ENCODE results near the gene EGFLAM. TPM values are rescaled to one million over a fixed set of nuclear protein-coding genes. Genes with fewer than 3 reads are reported as not detected.

Gene EGFLAM
- total and polyA plus RNA-seq, 2 donors (not counting 1 experiment from before 2014, with no cell fraction given) = 0.33 to 20.0 TPM

DNA sequence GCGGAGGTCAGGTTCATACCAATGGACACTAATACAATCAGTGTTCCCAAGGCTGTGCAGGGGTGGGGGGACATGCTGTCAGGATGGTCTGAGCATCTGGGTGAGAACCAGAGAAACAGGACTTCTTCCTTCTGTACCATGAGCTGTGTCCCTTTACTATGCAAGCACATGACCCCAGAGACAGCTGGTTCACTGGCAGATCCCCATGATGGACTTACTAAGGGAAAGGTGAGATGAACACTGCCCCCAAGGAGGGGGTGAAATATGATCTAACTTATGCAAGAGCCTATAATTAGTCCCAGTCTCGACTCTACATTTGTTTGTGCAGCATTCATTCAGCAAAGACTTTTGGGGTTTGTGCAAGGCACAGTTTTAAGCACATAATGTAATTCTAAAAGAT, 206.7 kb downstream of the EGFLAM start:
- DNase-seq (ENCODE audit: low read depth in 2 of 2) = peak in 1 of 2 donors; percentile 85
- Histone ChIP-seq H4K20me1 (ENCODE audit: control insufficient read depth, extremely low read depth, insufficient read depth, low read length) (no peaks in the 10 kb centered on the region), H3K9ac (ENCODE audit: insufficient read depth, low read length) (no peak overlapping the region), H3K9me3 (ENCODE audit: control insufficient read depth, insufficient read depth, low read depth, low read length) (no peaks in the 10 kb centered on the region), H3K27me3 (ENCODE audit: control insufficient read depth, insufficient read depth, low read length) (no peaks in the 10 kb centered on the region), H2AFZ (ENCODE audit: low read length) (no peak overlapping the region), H3K4me2 (ENCODE audit: extremely low read depth, insufficient read depth, low read length) (peak overlapping the region; percentile 51), H3K4me1 (ENCODE audit: control insufficient read depth, extremely low read depth, insufficient read depth, low read length) (peaks cover 57% of the 10 kb centered on the region), H3K4me3 (replicated peaks in 1 of 4; ENCODE audit: control extremely low read depth in 1 of 4, insufficient read depth in 1 of 4, low read depth in 3 of 4, low read length in 4 of 4) (no peak overlapping the region), H3K79me2 (ENCODE audit: control insufficient read depth, insufficient read depth, low read length) (no peaks in the 10 kb centered on the region), H3K27ac (ENCODE audit: insufficient read depth, low read length) (peak overlapping the region; percentile 92), H3K36me3 (ENCODE audit: control insufficient read depth, insufficient read depth, low read length) (no peaks in the 10 kb centered on the region)
- TF ChIP-seq EZH2 (IDR thresholded peaks at IDR 0.05; ENCODE audit: low read length, missing control alignments) = no peak
- TF ChIP-seq, protein P1, sequence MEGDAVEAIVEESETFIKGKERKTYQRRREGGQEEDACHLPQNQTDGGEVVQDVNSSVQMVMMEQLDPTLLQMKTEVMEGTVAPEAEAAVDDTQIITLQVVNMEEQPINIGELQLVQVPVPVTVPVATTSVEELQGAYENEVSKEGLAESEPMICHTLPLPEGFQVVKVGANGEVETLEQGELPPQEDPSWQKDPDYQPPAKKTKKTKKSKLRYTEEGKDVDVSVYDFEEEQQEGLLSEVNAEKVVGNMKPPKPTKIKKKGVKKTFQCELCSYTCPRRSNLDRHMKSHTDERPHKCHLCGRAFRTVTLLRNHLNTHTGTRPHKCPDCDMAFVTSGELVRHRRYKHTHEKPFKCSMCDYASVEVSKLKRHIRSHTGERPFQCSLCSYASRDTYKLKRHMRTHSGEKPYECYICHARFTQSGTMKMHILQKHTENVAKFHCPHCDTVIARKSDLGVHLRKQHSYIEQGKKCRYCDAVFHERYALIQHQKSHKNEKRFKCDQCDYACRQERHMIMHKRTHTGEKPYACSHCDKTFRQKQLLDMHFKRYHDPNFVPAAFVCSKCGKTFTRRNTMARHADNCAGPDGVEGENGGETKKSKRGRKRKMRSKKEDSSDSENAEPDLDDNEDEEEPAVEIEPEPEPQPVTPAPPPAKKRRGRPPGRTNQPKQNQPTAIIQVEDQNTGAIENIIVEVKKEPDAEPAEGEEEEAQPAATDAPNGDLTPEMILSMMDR (conservative IDR thresholded peaks at IDR 0.05 in 1 of 2, IDR thresholded peaks at IDR 0.05 in 1 of 2; ENCODE audit: low read depth in 1 of 2, low read length in 2 of 2) = no peak

- H2AFZ ChIP-seq (ENCODE audit: low read length) = no peak overlapping the region
- no peaks in the 10 kb centered on the region for H3K79me2 ChIP-seq (ENCODE audit: control insufficient read depth, insufficient read depth, low read length)
- no peaks in the 10 kb centered on the region for H3K27me3 ChIP-seq (ENCODE audit: control insufficient read depth, insufficient read depth, low read length)
- no peak overlapping the region for H3K9ac ChIP-seq (ENCODE audit: insufficient read depth, low read length)
- TF ChIP-seq EZH2 (IDR thresholded peaks at IDR 0.05; ENCODE audit: low read length, missing control alignments) = no peak
- TF ChIP-seq, protein P1 (conservative IDR thresholded peaks at IDR 0.05 in 1 of 2, IDR thresholded peaks at IDR 0.05 in 1 of 2; ENCODE audit: low read depth in 1 of 2, low read length in 2 of 2) = no peak
- H3K4me2 ChIP-seq (ENCODE audit: extremely low read depth, insufficient read depth, low read length) = peak overlapping the region; percentile 51
- DNase-seq (ENCODE audit: low read depth in 2 of 2) = no peak
- H3K9me3 ChIP-seq (ENCODE audit: control insufficient read depth, insufficient read depth, low read depth, low read length) = no peaks in the 10 kb centered on the region
- H3K36me3 ChIP-seq (ENCODE audit: control insufficient read depth, insufficient read depth, low read length) = no peaks in the 10 kb centered on the region
- H3K27ac ChIP-seq (ENCODE audit: insufficient read depth, low read length) = peak overlapping the region; percentile 92
- H3K4me3 ChIP-seq (replicated peaks in 1 of 4; ENCODE audit: control extremely low read depth in 1 of 4, insufficient read depth in 1 of 4, low read depth in 3 of 4, low read length in 4 of 4) = no peak overlapping the region
- H3K4me1 ChIP-seq (ENCODE audit: control insufficient read depth, extremely low read depth, insufficient read depth, low read length) = peaks cover 57% of the 10 kb centered on the region
- no peaks in the 10 kb centered on the region for H4K20me1 ChIP-seq (ENCODE audit: control insufficient read depth, extremely low read depth, insufficient read depth, low read length)
Observed at GRCh38 chr5:38465702-38466423, 207.5 kb downstream of the EGFLAM start.

DNA sequence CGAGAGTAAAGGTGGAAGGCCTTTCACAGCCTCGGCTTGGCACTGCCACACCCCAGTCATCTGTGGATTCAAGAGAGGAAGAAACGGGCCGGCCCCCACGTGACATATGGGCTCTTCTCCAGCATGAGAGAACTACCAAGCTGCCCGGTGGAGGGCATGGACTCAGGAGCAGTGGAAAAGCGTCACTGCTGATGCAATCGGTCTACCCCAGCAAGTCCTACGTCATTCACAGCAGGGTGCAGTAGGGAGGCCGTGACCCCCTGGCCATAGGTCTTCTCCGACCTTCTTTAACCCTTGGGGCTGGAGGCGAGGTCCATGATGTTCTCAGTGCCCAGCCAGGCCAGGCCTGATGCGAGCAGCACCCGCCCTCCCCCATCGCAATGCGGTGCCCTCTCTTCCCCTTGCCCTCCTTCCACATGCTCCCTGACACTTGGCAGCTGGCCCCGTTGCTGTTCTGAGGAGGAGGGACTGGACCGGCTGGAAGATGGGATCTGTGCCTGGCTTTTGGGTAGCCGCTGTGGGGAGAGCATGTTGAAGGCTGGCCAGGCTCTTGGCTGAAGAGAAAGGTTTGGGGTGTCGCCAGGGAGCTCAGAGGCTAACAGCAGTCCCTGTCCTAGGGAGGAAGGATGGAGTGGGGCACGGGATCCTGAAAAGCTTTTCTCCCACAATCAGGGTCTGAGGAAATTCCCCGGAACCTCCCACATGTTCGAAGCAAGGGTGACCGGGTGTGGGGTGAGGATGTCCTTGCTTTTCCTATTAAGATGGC, 208.2 kb downstream of the EGFLAM start:
- H3K36me3 ChIP-seq (ENCODE audit: control insufficient read depth, insufficient read depth, low read length) = no peaks in the 10 kb centered on the region
- peak in 1 of 2 donors; percentile 98 for DNase-seq (ENCODE audit: low read depth in 2 of 2)
- H3K4me3 ChIP-seq (replicated peaks in 1 of 4; ENCODE audit: control extremely low read depth in 1 of 4, insufficient read depth in 1 of 4, low read depth in 3 of 4, low read length in 4 of 4) = no peak overlapping the region
- H4K20me1 ChIP-seq (ENCODE audit: control insufficient read depth, extremely low read depth, insufficient read depth, low read length) = no peaks in the 10 kb centered on the region
- no peak for TF ChIP-seq EZH2 (IDR thresholded peaks at IDR 0.05; ENCODE audit: low read length, missing control alignments)
- TF ChIP-seq, protein P1 (conservative IDR thresholded peaks at IDR 0.05 in 1 of 2, IDR thresholded peaks at IDR 0.05 in 1 of 2; ENCODE audit: low read depth in 1 of 2, low read length in 2 of 2) = no peak
- no peaks in the 10 kb centered on the region for H3K9me3 ChIP-seq (ENCODE audit: control insufficient read depth, insufficient read depth, low read depth, low read length)
- H3K9ac ChIP-seq (ENCODE audit: insufficient read depth, low read length) = peak overlapping the region; percentile 39
- peak overlapping the region; percentile 92 for H3K27ac ChIP-seq (ENCODE audit: insufficient read depth, low read length)
- no peak overlapping the region for H2AFZ ChIP-seq (ENCODE audit: low read length)
- H3K27me3 ChIP-seq (ENCODE audit: control insufficient read depth, insufficient read depth, low read length) = no peaks in the 10 kb centered on the region
- peak overlapping the region; percentile 78 for H3K4me2 ChIP-seq (ENCODE audit: extremely low read depth, insufficient read depth, low read length)
- peaks cover 57% of the 10 kb centered on the region for H3K4me1 ChIP-seq (ENCODE audit: control insufficient read depth, extremely low read depth, insufficient read depth, low read length)
- no peaks in the 10 kb centered on the region for H3K79me2 ChIP-seq (ENCODE audit: control insufficient read depth, insufficient read depth, low read length)

Measured in fibroblast of lung (primary cell).